Measurements from ENCODE around the gene ABHD14A.

ABHD14A gene

DNA sequence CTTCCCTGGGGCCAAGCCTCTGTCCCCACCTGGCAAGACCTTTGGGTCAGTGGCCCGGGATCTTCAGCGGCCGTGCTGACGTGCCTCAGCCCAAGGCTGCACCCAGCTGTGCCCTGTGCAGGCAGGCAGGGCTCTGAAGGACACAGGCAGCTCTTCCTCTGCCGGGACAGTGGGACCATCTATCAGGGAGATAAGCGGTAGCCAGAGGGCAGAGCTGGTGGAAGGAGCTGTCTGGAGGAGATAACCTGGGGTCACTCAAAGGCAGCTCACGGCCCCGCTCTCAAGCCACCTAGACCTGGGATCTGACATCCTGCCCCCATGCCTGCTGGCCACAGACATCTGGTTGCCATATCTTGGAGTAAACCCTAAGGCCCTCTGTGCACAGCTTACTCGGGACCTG, 54.2 kb downstream of the ABHD14A start:
- no peaks in the 10 kb centered on the region for H3K9me3 Mint-ChIP-seq
- no peak overlapping the region for H3K4me3 Mint-ChIP-seq
- TF ChIP-seq, protein P1, sequence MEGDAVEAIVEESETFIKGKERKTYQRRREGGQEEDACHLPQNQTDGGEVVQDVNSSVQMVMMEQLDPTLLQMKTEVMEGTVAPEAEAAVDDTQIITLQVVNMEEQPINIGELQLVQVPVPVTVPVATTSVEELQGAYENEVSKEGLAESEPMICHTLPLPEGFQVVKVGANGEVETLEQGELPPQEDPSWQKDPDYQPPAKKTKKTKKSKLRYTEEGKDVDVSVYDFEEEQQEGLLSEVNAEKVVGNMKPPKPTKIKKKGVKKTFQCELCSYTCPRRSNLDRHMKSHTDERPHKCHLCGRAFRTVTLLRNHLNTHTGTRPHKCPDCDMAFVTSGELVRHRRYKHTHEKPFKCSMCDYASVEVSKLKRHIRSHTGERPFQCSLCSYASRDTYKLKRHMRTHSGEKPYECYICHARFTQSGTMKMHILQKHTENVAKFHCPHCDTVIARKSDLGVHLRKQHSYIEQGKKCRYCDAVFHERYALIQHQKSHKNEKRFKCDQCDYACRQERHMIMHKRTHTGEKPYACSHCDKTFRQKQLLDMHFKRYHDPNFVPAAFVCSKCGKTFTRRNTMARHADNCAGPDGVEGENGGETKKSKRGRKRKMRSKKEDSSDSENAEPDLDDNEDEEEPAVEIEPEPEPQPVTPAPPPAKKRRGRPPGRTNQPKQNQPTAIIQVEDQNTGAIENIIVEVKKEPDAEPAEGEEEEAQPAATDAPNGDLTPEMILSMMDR (IDR thresholded peaks at IDR 0.05; ENCODE audit: unreplicated experiment in 3 of 3), result no peak
- H3K36me3 Mint-ChIP-seq (ENCODE audit: low read depth), result no peaks in the 10 kb centered on the region
- peaks cover 7% of the 10 kb centered on the region for H3K27me3 Mint-ChIP-seq (ENCODE audit: low read depth)
- H3K27ac Mint-ChIP-seq, result no peak overlapping the region
- H3K4me1 Mint-ChIP-seq, result peaks cover 51% of the 10 kb centered on the region

DNA sequence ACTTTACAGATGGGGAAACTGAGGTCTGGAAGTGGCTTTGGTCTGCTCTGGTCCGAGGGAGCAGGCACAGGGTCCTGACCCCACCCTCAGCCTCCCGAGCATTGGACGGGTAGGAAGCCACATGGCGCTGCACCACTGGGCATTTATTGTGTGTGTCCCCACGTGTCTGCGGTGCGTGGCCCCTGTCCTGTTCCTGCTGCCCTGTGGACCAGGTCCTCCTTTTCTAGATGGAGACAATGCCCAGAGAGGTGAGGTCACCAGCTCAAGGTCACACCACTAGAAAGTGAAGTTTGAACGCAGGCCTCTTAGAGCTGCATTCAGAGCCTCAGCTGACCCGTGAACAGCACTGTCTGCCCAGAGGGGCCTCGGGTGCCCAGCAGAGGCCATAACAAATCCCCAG, 54.7 kb downstream of the ABHD14A start:
- Mint-ChIP-seq H3K4me1 (peaks cover 47% of the 10 kb centered on the region), H3K4me3 (no peak overlapping the region), H3K36me3 (ENCODE audit: low read depth) (no peaks in the 10 kb centered on the region), H3K9me3 (no peaks in the 10 kb centered on the region), H3K27ac (no peak overlapping the region), H3K27me3 (ENCODE audit: low read depth) (peaks cover 7% of the 10 kb centered on the region)
- TF ChIP-seq, protein P1 (IDR thresholded peaks at IDR 0.05; ENCODE audit: unreplicated experiment in 3 of 3), result no peak
